HL-60 (cell line): ENCODE results near the gene CXCR4.

Source experiments
- CTCF ChIP-seq: IDR thresholded peaks from one replicate; pipeline ENCODE4 v1.5.1; 2011; ENCODE audit warnings: low read length, control low read depth, inconsistent platforms; ENCODE audit not compliant: insufficient read depth
- POLR2AphosphoS5 ChIP-seq: IDR thresholded peaks from 2 replicates; pipeline ENCODE4 v1.6.1; 2012; ENCODE audit warnings: low read depth

- TF ChIP-seq CTCF (no peak), POLR2AphosphoS5 (no peak)
Measured at GRCh38 chr2:136085453-136086209, 32.3 kb downstream of the CXCR4 start.
